Subcutaneous adipose tissue (tissue), 4 donors: Measurements from ENCODE around the gene RNF227. TPM values are rescaled to one million over a fixed set of nuclear protein-coding genes. Genes with fewer than 3 reads are reported as not detected.

Experiments
- CTCF ChIP-seq: fragments of 450-650 bp; IDR thresholded peaks from one replicate; pipeline ENCODE4 v1.5.1; 2016; ENCODE audit warnings: low read depth, mild to moderate bottlenecking, control low read depth, antibody characterized with exemption, moderate library complexity
- total RNA-seq, 4 donors: library from RNA; depleted of rRNA; stranded (reverse); fragments of >200 nt; gene quantifications; one replicate each; pipeline ENCODE4 v1.1.0, GENCODE V29; 2016

The RNF227 gene
- total RNA-seq, 4 donors from 2014 or later, result 1.5 to 6.1 (median 2.8) TPM

DNA sequence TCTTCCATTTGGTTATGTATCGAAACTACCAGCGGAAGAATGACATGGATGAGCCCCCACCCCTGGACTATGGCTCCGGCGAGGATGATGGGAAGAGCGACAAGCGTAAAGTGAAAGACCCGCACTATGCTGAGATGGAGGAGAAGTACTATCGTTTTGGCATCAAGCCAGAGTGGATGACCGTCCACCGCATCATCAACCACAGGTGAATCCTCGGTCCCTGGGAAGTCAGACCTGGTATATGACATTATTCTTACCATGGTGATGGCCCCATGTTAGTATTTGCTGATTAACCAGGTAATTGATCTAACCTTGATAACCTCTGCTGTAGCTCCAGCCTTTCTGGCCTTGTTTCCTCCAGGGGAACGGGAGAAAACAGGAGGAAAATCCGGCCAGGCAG is 19.0 kb downstream of the RNF227 start:
- TF ChIP-seq CTCF, result no peak

- no peak for TF ChIP-seq CTCF
These were observed 21.2 kb downstream of the RNF227 start for GRCh38 chr17:7894866-7895265.

GRCh38 chr17:7894226-7894625 is 21.9 kb downstream of the RNF227 start:
- TF ChIP-seq CTCF, result no peak

DNA sequence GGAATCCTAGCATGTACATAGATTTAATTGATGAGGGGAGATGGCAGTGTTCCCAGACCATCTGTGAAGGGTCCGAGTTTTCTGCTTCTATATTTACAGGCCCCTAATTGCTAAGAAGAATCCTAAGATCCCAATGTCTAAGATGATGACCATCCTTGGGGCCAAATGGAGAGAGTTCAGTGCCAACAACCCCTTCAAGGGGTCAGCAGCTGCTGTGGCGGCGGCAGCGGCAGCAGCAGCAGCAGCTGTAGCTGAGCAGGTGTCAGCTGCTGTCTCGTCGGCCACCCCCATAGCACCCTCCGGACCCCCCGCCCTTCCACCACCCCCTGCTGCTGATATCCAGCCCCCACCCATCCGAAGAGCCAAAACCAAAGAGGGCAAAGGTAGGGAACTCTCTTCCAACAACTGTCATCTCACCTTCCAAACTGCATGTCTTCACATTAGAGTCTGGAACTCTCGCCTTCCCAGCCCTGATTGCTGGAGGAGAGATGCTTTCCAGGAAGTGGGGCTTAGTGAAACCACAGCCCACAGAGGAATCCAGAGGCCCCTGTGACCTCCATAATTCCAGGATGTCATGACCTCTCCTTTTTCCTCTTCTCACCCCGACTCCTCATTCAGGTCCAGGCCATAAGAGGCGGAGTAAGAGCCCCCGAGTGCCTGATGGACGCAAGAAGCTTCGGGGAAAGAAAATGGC is 22.8 kb downstream of the RNF227 start:
- TF ChIP-seq CTCF, result no peak

DNA sequence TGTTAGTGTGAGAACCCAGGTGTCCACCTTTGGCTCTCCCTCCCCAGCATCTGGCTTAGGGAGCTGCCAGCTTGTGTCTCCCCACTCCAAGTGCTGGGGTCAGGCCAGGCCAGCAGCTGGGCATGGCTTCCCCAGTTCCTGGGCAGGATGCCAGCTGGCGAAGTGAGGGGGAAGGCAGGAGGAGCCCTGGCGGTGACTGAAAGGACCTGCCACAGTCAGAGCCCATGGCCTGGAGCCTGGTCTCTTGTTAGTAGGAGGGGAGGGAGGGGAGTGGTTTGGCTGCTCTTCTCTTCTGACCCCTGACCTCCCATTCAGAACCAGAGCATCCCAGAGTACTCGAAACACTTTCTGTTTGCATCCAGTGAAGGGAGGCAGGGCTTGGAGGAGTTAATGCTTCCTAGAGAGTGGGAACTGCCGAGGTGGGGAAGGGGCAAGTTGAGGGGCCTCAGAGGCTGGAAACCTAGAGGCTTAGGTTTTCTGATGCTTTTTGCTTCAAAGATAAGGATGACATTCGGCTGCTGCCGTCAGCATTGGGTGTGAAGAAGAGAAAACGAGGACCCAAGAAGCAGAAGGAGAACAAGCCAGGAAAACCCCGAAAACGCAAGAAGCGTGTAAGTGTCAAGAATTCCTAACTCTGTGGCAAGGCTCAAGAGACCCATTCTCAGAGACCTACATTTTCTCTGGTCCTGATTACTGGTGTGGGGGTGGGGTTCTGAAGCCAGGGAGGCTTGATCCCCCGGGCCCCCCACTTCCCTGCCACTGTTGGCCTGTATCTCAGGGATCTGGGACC is 26.7 kb downstream of the RNF227 start:
- TF ChIP-seq CTCF, result no peak

DNA sequence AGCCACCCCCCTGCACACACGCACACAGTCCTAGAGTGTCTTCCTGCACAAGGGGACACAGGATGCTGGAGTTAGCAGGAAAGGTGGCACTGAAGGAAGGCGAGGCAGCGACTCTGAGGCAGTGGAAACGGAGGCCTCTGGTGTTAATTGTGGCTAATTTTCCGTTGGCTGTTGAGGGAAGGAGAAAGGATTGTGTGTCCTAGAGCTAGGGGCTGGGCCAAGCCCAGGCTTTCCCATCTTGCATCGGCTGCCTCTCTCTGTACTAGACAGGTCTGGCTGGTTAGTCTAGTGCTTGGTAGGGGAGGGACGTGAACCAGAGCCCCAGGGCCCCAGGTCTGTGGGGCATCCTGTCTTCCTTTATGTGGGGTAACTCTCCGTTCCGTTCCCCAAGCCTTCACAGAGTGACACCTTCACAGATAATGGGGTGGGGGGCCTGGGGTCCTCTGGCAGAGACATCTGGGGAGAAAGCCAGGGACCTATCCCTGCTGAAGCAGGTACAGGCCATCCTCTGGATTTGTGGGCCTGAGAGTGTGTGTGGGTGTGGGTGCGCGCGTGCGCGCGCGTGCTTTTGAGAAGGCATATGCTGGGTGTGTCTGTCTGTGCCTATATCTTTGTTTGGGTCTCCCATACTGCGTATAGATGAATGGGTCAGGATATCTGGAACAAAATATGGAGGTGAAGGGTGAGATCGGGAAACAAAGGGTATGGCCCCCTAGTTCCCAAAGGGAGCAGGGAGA is 27.7 kb downstream of the RNF227 start, which contains the start of gene CHD3:
Gene CHD3, plus strand, starts transcription at position 606 of the 737 bp plus-strand sequence. CDS start 212 bp downstream, outside the sequence.
- TF ChIP-seq CTCF, result no peak
